GM23338 (cell line): ENCODE results near the gene WDR93.

Experiments used
- EZH2 ChIP-seq: fragments of 200-600 bp; sonication (generic); IDR thresholded peaks from one replicate; pipeline ENCODE4 v1.8.0; 2017; ENCODE audit warnings: antibody characterized with exemption, mild to moderate bottlenecking, low read depth; ENCODE audit not compliant: unreplicated experiment
- EZH2phosphoT487 ChIP-seq: fragments of 200-600 bp; sonication (generic); IDR thresholded peaks from one replicate; pipeline ENCODE4 v1.8.1; 2018; ENCODE audit warnings: antibody characterized with exemption; ENCODE audit not compliant: unreplicated experiment
- POLR2AphosphoS5 ChIP-seq: IDR thresholded peaks from 2 replicates; pipeline ENCODE4 v1.6.1; 2016; ENCODE audit warnings: antibody characterized with exemption, low read depth
- ZNF331 ChIP-seq: fragments of 250-450 bp; sonication (Bioruptor Pico); IDR thresholded peaks from 2 replicates; pipeline ENCODE4 v1.5.0; 2020; ENCODE audit warnings: low read depth, mild to moderate bottlenecking, moderate library complexity
- TF ChIP-seq, protein P1 (sequence below), 2 experiments: fragments of 200-600 bp in 1 of 2; sonication (generic) in 1 of 2; conservative IDR thresholded peaks; 2 replicates each; pipeline versions ENCODE4 v1.5.1 to v1.6.1; 2016 to 2017; ENCODE audit warnings: antibody characterized with exemption in 2 of 2, low read depth in 2 of 2, mild to moderate bottlenecking in 2 of 2, moderate library complexity in 1 of 2
- TF ChIP-seq, protein P2 (sequence below): IDR thresholded peaks from one replicate; pipeline ENCODE4 v1.6.1; 2018; ENCODE audit warnings: antibody characterized with exemption; ENCODE audit not compliant: unreplicated experiment
- TF ChIP-seq, protein P3 (sequence below): IDR thresholded peaks from 2 replicates; pipeline ENCODE4 v1.6.1; 2016; ENCODE audit warnings: antibody characterized with exemption

DNA sequence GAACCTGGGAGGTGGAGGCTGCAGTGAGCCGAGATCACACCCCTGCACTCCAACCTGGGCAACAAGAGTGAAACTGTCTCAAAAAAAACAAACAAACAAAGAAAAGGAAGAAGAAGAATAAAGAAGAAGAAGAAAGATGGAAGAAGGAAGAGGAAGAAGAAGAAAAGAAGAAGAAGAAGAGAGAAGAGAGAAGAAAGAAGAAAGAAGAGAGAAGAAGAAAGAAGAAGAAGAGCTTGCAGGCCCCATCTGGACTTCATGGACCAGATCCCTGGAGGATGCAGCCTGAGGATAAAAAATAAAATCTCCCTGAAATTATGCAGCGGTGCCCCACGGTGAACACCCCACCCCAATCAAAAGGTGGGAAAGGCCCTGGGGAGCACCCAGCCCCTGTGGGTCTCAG lies 69.2 kb downstream of the WDR93 start:
- TF ChIP-seq, protein P1, sequence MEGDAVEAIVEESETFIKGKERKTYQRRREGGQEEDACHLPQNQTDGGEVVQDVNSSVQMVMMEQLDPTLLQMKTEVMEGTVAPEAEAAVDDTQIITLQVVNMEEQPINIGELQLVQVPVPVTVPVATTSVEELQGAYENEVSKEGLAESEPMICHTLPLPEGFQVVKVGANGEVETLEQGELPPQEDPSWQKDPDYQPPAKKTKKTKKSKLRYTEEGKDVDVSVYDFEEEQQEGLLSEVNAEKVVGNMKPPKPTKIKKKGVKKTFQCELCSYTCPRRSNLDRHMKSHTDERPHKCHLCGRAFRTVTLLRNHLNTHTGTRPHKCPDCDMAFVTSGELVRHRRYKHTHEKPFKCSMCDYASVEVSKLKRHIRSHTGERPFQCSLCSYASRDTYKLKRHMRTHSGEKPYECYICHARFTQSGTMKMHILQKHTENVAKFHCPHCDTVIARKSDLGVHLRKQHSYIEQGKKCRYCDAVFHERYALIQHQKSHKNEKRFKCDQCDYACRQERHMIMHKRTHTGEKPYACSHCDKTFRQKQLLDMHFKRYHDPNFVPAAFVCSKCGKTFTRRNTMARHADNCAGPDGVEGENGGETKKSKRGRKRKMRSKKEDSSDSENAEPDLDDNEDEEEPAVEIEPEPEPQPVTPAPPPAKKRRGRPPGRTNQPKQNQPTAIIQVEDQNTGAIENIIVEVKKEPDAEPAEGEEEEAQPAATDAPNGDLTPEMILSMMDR (conservative IDR thresholded peaks at IDR 0.05; ENCODE audit: low read depth in 2 of 2): no peak
- no peak for TF ChIP-seq EZH2phosphoT487
- no peak for TF ChIP-seq EZH2
- no peak for TF ChIP-seq ZNF331 (CRISPR knock-in tag)
- TF ChIP-seq POLR2AphosphoS5: no peak
- TF ChIP-seq, protein P2, sequence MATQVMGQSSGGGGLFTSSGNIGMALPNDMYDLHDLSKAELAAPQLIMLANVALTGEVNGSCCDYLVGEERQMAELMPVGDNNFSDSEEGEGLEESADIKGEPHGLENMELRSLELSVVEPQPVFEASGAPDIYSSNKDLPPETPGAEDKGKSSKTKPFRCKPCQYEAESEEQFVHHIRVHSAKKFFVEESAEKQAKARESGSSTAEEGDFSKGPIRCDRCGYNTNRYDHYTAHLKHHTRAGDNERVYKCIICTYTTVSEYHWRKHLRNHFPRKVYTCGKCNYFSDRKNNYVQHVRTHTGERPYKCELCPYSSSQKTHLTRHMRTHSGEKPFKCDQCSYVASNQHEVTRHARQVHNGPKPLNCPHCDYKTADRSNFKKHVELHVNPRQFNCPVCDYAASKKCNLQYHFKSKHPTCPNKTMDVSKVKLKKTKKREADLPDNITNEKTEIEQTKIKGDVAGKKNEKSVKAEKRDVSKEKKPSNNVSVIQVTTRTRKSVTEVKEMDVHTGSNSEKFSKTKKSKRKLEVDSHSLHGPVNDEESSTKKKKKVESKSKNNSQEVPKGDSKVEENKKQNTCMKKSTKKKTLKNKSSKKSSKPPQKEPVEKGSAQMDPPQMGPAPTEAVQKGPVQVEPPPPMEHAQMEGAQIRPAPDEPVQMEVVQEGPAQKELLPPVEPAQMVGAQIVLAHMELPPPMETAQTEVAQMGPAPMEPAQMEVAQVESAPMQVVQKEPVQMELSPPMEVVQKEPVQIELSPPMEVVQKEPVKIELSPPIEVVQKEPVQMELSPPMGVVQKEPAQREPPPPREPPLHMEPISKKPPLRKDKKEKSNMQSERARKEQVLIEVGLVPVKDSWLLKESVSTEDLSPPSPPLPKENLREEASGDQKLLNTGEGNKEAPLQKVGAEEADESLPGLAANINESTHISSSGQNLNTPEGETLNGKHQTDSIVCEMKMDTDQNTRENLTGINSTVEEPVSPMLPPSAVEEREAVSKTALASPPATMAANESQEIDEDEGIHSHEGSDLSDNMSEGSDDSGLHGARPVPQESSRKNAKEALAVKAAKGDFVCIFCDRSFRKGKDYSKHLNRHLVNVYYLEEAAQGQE: no peak
- TF ChIP-seq, protein P3, sequence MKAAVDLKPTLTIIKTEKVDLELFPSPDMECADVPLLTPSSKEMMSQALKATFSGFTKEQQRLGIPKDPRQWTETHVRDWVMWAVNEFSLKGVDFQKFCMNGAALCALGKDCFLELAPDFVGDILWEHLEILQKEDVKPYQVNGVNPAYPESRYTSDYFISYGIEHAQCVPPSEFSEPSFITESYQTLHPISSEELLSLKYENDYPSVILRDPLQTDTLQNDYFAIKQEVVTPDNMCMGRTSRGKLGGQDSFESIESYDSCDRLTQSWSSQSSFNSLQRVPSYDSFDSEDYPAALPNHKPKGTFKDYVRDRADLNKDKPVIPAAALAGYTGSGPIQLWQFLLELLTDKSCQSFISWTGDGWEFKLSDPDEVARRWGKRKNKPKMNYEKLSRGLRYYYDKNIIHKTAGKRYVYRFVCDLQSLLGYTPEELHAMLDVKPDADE: no peak
